ENCODE results near the gene HNRNPR. TPM values are rescaled to one million over a fixed set of nuclear protein-coding genes. Genes with fewer than 3 reads are reported as not detected.

Gene HNRNPR
- total and polyA plus RNA-seq, 2 of the 8 experiments (the other 6 are each of a cell fraction or from before 2014, with no cell fraction given) = 110 to 214 TPM

- TF ChIP-seq CHD7 (IDR thresholded peaks at IDR 0.05; ENCODE audit: insufficient replicate concordance, low read length) (no peak), TAF7 (optimal IDR thresholded peaks at IDR 0.05; ENCODE audit: borderline replicate concordance, low read depth, low read length) (no peak), SP2 (IDR thresholded peaks at IDR 0.05; ENCODE audit: low read length) (no peak)
Measured at GRCh38 chr1:23304140-23304620, 39.9 kb downstream of the HNRNPR start (continued).
